ENCODE data around the gene NFIA. TPM values are rescaled to one million over a fixed set of nuclear protein-coding genes. Genes with fewer than 3 reads are reported as not detected.

NFIA gene
- polyA plus RNA-seq, 1 donor (not counting 4 experiments of a cell fraction or from before 2014, with no cell fraction given), result 14.7 TPM

DNA sequence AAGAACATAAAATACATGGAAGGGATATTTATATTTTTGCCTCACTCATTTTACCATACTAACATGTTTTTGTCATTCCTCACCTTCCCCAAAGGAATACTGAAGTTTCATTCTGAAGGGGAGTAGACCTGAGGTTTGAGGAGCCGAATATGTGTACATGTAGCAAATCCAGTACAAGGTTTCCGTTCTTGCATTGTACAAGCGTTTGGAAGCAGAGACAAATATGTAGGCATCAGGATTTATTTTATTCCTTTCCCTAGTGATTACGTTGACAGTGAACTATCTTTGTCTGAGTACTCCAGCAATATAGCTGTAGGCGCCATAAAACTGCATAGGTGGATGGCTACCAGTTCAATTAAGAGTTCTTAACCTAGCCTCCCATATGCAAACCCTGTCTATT lies 191.5 kb downstream of the NFIA start:
- dilution Hi-C loops (cut with MboI; ENCODE audit: extremely low pct_ligation_motif_present, low sequenced_read_pairs), result no loop called here
- TF ChIP-seq, protein P1, sequence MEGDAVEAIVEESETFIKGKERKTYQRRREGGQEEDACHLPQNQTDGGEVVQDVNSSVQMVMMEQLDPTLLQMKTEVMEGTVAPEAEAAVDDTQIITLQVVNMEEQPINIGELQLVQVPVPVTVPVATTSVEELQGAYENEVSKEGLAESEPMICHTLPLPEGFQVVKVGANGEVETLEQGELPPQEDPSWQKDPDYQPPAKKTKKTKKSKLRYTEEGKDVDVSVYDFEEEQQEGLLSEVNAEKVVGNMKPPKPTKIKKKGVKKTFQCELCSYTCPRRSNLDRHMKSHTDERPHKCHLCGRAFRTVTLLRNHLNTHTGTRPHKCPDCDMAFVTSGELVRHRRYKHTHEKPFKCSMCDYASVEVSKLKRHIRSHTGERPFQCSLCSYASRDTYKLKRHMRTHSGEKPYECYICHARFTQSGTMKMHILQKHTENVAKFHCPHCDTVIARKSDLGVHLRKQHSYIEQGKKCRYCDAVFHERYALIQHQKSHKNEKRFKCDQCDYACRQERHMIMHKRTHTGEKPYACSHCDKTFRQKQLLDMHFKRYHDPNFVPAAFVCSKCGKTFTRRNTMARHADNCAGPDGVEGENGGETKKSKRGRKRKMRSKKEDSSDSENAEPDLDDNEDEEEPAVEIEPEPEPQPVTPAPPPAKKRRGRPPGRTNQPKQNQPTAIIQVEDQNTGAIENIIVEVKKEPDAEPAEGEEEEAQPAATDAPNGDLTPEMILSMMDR (optimal IDR thresholded peaks at IDR 0.05 in 1 of 3, IDR thresholded peaks at IDR 0.05 in 1 of 3, conservative IDR thresholded peaks at IDR 0.05 in 1 of 3; ENCODE audit: extremely low read depth in 1 of 3, insufficient read depth in 2 of 3, low read length in 3 of 3), result no peak
- no peak for TF ChIP-seq EZH2 (IDR thresholded peaks at IDR 0.05; ENCODE audit: low read length)

DNA sequence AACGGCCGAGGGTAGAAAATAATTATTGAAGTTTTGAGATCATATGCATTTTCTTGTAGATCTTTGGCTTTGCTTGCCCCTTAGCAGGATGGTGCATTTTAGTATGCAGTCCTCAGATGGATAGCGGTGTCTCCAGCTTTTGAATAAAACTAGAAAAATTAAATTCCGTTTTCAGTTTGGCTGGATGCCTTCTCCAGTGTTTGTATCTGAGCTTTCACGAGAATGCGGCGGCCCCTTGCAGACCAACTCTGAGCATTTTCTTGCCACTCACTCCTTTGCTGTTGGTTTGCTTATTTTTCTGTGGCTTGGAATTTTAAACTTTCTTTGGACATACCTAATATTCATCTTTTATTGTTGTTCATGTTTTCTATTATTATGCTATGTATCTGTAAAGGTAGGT lies 192.6 kb downstream of the NFIA start:
- dilution Hi-C loops (cut with MboI; ENCODE audit: extremely low pct_ligation_motif_present, low sequenced_read_pairs), result no loop called here
- H3K79me2 ChIP-seq (ENCODE audit: control insufficient read depth, insufficient read depth, low read length), result peaks cover 1% of the 10 kb centered on the region
- H3K9me3 ChIP-seq (ENCODE audit: control insufficient read depth, low read depth, low read length), result no peaks in the 10 kb centered on the region
- H3K4me3 ChIP-seq (ENCODE audit: control insufficient read depth in 2 of 3, extremely low read depth in 1 of 3, insufficient read depth in 2 of 3, low read depth in 1 of 3, low read length in 3 of 3), result no peak overlapping the region
- H3K36me3 ChIP-seq (ENCODE audit: control insufficient read depth in 2 of 2, extremely low read depth in 1 of 2, insufficient read depth in 2 of 2, low read length in 2 of 2), result no peaks in the 10 kb centered on the region
- H3K27ac ChIP-seq (ENCODE audit: control insufficient read depth, insufficient read depth, low read length), result no peak overlapping the region
- peaks cover 13% of the 10 kb centered on the region for H3K4me1 ChIP-seq (ENCODE audit: control insufficient read depth, extremely low read depth, insufficient read depth, low read length)
- no peak for TF ChIP-seq EZH2 (IDR thresholded peaks at IDR 0.05; ENCODE audit: low read length)
- TF ChIP-seq, protein P1 (optimal IDR thresholded peaks at IDR 0.05 in 1 of 3, IDR thresholded peaks at IDR 0.05 in 1 of 3, conservative IDR thresholded peaks at IDR 0.05 in 1 of 3; ENCODE audit: extremely low read depth in 1 of 3, insufficient read depth in 2 of 3, low read length in 3 of 3), result no peak
- FAIRE-seq, result no peak
- H3K9ac ChIP-seq (ENCODE audit: control insufficient read depth, extremely low read depth, insufficient read depth, low read length), result no peak overlapping the region
- H3K27me3 ChIP-seq (ENCODE audit: control insufficient read depth, extremely low read depth, insufficient read depth, low read length), result no peaks in the 10 kb centered on the region
- H2AFZ ChIP-seq (ENCODE audit: control insufficient read depth, low read length), result no peak overlapping the region
- no peaks in the 10 kb centered on the region for H3K9me1 ChIP-seq (ENCODE audit: control insufficient read depth, extremely low read depth, insufficient read depth, low read length)
- no peak for DNase-seq (ENCODE audit: low read depth, low spot score)
- H4K20me1 ChIP-seq (ENCODE audit: control insufficient read depth, extremely low read depth, insufficient read depth, low read length), result no peaks in the 10 kb centered on the region
- no peak overlapping the region for H3K4me2 ChIP-seq (ENCODE audit: control insufficient read depth, extremely low read depth, insufficient read depth, low read depth, low read length)

More for the DNA sequence above, 191.5 kb downstream of the NFIA start:
- Histone ChIP-seq H3K9me1 (ENCODE audit: control insufficient read depth, extremely low read depth, insufficient read depth, low read length) (no peaks in the 10 kb centered on the region), H3K27me3 (ENCODE audit: control insufficient read depth, extremely low read depth, insufficient read depth, low read length) (no peaks in the 10 kb centered on the region), H4K20me1 (ENCODE audit: control insufficient read depth, extremely low read depth, insufficient read depth, low read length) (no peaks in the 10 kb centered on the region), H3K4me1 (ENCODE audit: control insufficient read depth, extremely low read depth, insufficient read depth, low read length) (peaks cover 13% of the 10 kb centered on the region), H3K4me2 (ENCODE audit: control insufficient read depth, extremely low read depth, insufficient read depth, low read depth, low read length) (no peak overlapping the region), H3K9ac (ENCODE audit: control insufficient read depth, extremely low read depth, insufficient read depth, low read length) (no peak overlapping the region), H3K36me3 (ENCODE audit: control insufficient read depth in 2 of 2, extremely low read depth in 1 of 2, insufficient read depth in 2 of 2, low read length in 2 of 2) (no peaks in the 10 kb centered on the region), H3K79me2 (ENCODE audit: control insufficient read depth, insufficient read depth, low read length) (peaks cover 1% of the 10 kb centered on the region), H3K4me3 (ENCODE audit: control insufficient read depth in 2 of 3, extremely low read depth in 1 of 3, insufficient read depth in 2 of 3, low read depth in 1 of 3, low read length in 3 of 3) (no peak overlapping the region), H3K9me3 (ENCODE audit: control insufficient read depth, low read depth, low read length) (no peaks in the 10 kb centered on the region), H3K27ac (ENCODE audit: control insufficient read depth, insufficient read depth, low read length) (no peak overlapping the region), H2AFZ (ENCODE audit: control insufficient read depth, low read length) (no peak overlapping the region)
- FAIRE-seq (no peak), DNase-seq (ENCODE audit: low read depth, low spot score) (no peak)
